SU-DHL-6 (cell line): ENCODE data around the gene CELA2B.
"Not testable (repeated sequence)": the region's sequence is repeated elsewhere in the genome, so short reads cannot be mapped to it uniquely, and the experiment has no call there.

Experiments used
- EZH2phosphoT487 ChIP-seq: fragments of 200-600 bp; sonication (generic), shearing (Covaris generic); conservative IDR thresholded peaks from 2 replicates; pipeline ENCODE4 v1.6.1; 2018; ENCODE audit warnings: mild to moderate bottlenecking, antibody characterized with exemption, low read length, moderate library complexity, mixed read lengths
- TF ChIP-seq, protein P1 (sequence below): fragments of 200-600 bp; sonication (generic); IDR thresholded peaks from one replicate; pipeline ENCODE4 v1.5.1; 2017; ENCODE audit warnings: antibody characterized with exemption, mild to moderate bottlenecking, low read length, moderate library complexity; ENCODE audit not compliant: insufficient read depth, poor library complexity, severe bottlenecking

DNA sequence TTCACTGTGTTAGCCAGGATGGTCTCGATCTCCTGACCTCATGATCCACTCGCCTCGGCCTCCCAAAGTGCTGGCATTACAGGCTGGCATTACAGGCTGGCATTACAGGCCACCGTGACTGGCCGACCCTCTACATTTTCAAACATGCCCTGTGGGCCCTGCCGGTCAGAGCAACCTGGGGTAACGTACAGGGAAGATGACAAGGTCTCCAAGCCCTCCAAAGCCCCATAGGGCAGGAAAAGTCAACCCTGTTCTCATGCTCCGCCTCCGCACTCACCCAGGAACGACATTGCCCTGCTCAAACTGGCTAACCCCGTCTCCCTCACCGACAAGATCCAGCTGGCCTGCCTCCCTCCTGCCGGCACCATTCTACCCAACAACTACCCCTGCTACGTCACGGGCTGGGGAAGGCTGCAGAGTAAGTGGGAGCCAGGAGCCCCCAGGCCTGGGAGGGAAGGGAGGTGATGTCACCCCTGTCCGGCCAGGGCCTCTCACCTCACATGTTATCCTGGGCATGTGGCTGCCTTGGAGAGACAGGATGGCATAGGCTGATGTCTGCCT is 7.2 kb downstream of the CELA2B start:
- TF ChIP-seq, protein P1, sequence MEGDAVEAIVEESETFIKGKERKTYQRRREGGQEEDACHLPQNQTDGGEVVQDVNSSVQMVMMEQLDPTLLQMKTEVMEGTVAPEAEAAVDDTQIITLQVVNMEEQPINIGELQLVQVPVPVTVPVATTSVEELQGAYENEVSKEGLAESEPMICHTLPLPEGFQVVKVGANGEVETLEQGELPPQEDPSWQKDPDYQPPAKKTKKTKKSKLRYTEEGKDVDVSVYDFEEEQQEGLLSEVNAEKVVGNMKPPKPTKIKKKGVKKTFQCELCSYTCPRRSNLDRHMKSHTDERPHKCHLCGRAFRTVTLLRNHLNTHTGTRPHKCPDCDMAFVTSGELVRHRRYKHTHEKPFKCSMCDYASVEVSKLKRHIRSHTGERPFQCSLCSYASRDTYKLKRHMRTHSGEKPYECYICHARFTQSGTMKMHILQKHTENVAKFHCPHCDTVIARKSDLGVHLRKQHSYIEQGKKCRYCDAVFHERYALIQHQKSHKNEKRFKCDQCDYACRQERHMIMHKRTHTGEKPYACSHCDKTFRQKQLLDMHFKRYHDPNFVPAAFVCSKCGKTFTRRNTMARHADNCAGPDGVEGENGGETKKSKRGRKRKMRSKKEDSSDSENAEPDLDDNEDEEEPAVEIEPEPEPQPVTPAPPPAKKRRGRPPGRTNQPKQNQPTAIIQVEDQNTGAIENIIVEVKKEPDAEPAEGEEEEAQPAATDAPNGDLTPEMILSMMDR: not testable (repeated sequence)
- TF ChIP-seq EZH2phosphoT487: not testable (repeated sequence)
